LNCaP clone FGC (cell line): ENCODE data around the gene POU3F2.

Experiments used
- DNase-seq: peaks from one replicate; pipeline ENCODE4 v3.0.0-alpha.2; 2011; ENCODE audit warnings: low read depth
- H3K4me3 ChIP-seq: 2 replicates; pipeline ENCODE4 v1.5.1; 2011; ENCODE audit warnings: mild to moderate bottlenecking, low read depth, low read length, control low read depth
- CTCF ChIP-seq: IDR thresholded peaks from 2 replicates; pipeline ENCODE4 v1.5.1; 2012; ENCODE audit warnings: mild to moderate bottlenecking; ENCODE audit not compliant: control insufficient read depth, insufficient read depth; ENCODE audit errors: extremely low read depth

Gene POU3F2

DNA sequence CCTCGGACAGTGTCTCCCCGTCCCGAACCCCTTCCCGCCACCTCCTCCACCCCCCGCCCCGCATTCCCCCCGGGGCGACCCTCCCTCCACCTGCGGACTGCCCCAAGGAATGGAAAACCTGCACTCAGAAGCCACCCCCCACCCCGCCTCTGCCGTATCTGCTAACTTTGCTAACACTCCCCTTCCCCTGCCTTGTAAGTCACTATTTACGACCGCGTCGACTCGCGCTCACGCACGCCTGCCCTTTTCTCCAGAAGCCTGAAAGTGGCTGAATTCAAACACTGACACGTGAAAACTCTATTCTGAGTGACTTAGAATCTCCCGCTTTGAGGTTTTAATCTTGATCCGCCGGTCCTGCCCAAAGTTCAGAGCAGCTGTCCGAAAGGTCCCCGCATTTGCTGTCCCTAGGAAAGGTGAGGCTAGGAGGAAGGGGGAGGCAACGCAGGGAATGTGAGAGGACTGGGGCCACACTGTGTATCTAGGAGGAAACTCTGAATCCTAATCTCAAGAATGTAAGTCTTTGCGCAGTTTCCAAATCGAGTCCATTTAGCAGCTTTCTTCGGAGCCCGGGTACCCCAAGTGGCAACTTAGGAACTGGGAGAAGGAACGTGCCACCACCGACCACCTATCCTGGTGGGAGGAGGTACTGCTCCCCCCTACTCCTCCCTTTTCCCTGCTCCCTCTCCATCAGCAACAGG, 9.3 kb upstream of the POU3F2 start:
- H3K4me3 ChIP-seq = no peak overlapping the region
- DNase-seq = no peak
- TF ChIP-seq CTCF = no peak

DNA sequence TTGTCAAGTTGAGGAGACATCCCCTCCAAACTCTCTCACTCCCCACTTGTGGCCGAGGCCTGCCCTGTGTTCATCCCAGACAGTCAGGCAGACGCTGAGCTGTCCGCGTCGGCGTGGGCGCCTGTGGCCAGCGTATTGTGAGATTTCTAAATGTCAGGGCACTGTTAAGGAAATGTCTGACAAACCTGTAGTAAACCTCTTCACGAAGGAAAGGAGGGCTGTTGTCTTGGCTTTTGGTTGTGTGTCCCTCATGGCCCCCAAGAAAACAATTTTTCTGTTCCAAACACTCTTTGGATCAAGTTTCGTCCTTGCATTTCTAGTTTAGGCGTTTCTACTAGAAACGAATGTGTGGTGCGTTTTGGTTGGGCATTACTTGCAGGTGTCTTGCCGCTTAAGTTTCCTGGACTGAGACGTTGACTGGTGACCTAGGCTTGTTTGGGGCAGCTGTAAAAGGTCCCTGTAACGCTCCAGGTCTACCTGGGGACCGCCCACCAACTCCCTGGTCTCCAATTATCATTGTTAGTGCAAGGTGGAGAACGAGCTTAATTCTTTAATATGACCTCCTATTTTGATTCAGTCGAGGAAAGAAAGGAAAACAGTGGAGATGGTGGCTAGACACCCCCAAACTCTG, 8.7 kb upstream of the POU3F2 start:
- DNase-seq = no peak
- no peak overlapping the region for H3K4me3 ChIP-seq
- TF ChIP-seq CTCF = no peak

DNA sequence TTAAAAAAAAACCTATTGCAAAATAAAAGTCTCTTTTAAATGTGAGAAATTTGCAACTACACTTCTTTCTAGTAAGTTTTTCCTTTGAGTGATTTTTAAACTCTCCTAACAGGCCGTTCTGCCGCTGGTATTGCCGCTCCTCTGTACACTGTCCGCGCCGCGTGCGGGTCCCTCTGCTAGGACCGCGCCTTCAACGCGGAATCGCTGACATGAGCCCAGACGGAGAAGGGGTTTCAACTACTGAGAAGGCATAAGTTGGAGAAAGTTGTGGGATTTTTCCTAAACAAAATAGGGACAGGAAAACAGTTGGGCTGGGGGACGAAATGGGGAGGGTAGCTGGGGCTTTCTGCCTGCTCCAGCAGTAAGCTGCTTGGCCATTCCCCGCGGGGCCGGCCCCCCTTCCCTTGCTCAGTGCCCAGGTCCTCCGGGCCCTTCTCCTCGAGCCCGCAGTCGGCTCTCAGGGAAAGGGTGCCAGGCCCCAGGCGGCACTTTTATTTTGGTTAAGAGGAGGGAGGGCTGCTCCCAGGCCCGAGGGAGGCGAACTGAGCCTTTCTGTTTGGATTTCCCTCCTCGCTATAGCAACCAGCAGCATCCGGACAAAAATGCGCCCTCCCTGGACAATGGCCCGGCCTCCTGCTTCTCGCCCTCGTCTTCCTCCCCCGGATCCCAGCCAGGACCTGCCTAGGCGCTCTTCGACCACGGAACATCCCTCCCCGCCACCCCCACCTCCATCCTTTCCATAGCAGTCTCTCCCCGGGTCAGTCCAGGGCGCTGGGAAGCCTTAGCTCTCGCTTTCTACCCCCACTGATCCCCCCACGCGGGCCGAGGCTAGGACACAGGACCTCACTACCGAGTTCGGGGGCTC, 6.8 kb upstream of the POU3F2 start:
- DNase-seq = no peak
- TF ChIP-seq CTCF = no peak
- no peak overlapping the region for H3K4me3 ChIP-seq

GRCh38 chr6:98828211-98828788, 6.1 kb upstream of the POU3F2 start:
- no peak for TF ChIP-seq CTCF
- DNase-seq = no peak
- no peak overlapping the region for H3K4me3 ChIP-seq

GRCh38 chr6:98828941-98829411, 5.4 kb upstream of the POU3F2 start:
- H3K4me3 ChIP-seq = no peak overlapping the region
- no peak for TF ChIP-seq CTCF
- no peak for DNase-seq

DNA sequence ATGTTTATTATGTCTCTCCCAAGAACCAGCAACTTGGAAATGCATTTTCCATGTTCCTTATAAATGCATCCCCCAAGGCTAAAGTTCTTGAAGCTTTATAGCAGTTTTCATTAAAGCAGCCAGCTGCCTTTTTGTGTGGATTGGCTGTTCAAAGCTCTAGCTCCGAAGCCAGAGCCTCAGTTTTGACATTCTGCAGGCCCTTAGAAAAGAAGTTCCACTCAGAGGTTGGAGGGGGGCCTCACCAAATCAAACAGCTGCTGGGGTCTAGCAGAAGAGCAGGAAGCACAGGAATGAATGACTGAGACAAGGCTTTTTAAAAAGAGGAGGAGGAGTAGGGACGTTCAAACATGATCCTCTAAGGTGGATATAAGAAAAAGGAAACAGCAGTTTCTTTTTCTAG, 4.2 kb upstream of the POU3F2 start:
- no peak overlapping the region for H3K4me3 ChIP-seq
- DNase-seq = no peak
- TF ChIP-seq CTCF = no peak
